K562 (cell line): Measurements from ENCODE around the gene CLC. TPM values are rescaled to one million over a fixed set of nuclear protein-coding genes. Genes with fewer than 3 reads are reported as not detected.

Experiments used
- ATAC-seq: fragments of 200-7000 bp; cut with Tn5 transposase; 3 replicates; pipeline ENCODE4 v1.9.1; 2020; ENCODE audit warnings: moderate library complexity
- BruUV-seq: library from RNA; stranded (reverse); fragments of 400-500 nt; replicated peaks from 2 replicates; lab custom pipeline; 2021; lab: Mats Ljungman, UMichigan
- CTCF ChIA-PET: fragments of 300-600 bp; formaldehyde crosslinking; extraction: SDS; loops from one replicate; lab custom pipeline; 2021; ENCODE audit warnings: low intra/inter-chr PET ratio; lab: Yijun Ruan, JAX
- POLR2A ChIA-PET: fragments of 300-600, 350-650 bp; sonication (Branson Sonifier 250); formaldehyde crosslinking; extraction: SDS; loops from one replicate; lab custom pipeline; 2021; ENCODE audit warnings: antibody characterized with exemption, inconsistent platforms; lab: Yijun Ruan, JAX
- DNase-seq, 4 experiments: peaks; one replicate each; pipeline versions ENCODE4 v3.0.0 to v3.0.0-alpha.2; 2011 to 2018; ENCODE audit warnings: low spot score in 3 of 4, mixed read lengths in 3 of 4; ENCODE audit errors: extremely low read depth in 1 of 4
- FAIRE-seq: peaks from 2 replicates; lab custom pipeline; 2011; peaks lifted over from hg19 to GRCh38; lab: Jason Lieb, UNC
- H2AFZ ChIP-seq: 2 replicates; pipeline ENCODE4 v1.6.0; 2011; ENCODE audit warnings: low read depth, low read length, control low read depth, inconsistent platforms
- H3K27ac ChIP-seq: fragments of 200-600 bp; 3 replicates; pipeline ENCODE4 v1.8.0; 2011; ENCODE audit warnings: low read depth, mild to moderate bottlenecking, control low read depth, inconsistent platforms, low read length, moderate library complexity, mixed read lengths; ENCODE audit errors: extremely low read depth
- H3K27me3 ChIP-seq, 2 experiments: fragments of 300-600 bp in 1 of 2; 2 replicates in 1 of 2; 3 replicates in 1 of 2; pipeline versions ENCODE4 v1.6.0 to v1.8.0; 2011; ENCODE audit warnings: inconsistent platforms in 2 of 2, low read length in 2 of 2, mild to moderate bottlenecking in 1 of 2, mixed read lengths in 1 of 2, moderate library complexity in 1 of 2; ENCODE audit not compliant: control insufficient read depth in 2 of 2, insufficient read depth in 2 of 2
- H3K36me3 ChIP-seq: fragments of 300-600 bp; 3 replicates; pipeline ENCODE4 v1.8.0; 2011; ENCODE audit warnings: mild to moderate bottlenecking, low read length, inconsistent platforms; ENCODE audit not compliant: control insufficient read depth, insufficient read depth
- H3K4me1 ChIP-seq, 2 experiments: fragments of 200-600 bp in 1 of 2; replicated peaks in 1 of 2; 2 replicates in 1 of 2; 3 replicates in 1 of 2; pipeline versions ENCODE4 v1.5.1 to v1.8.0; 2011; ENCODE audit warnings: inconsistent platforms in 2 of 2, low read length in 2 of 2, mild to moderate bottlenecking in 1 of 2, mixed read lengths in 1 of 2, moderate library complexity in 1 of 2; ENCODE audit not compliant: control insufficient read depth in 2 of 2, insufficient read depth in 2 of 2
- H3K4me2 ChIP-seq: 2 replicates; pipeline ENCODE4 v1.6.1; 2011; ENCODE audit warnings: low read length, control low read depth, inconsistent platforms, mixed read lengths; ENCODE audit not compliant: insufficient read depth
- H3K4me3 ChIP-seq: fragments of 200-600 bp; sonication (generic), shearing (Covaris generic); 2 replicates; pipeline ENCODE4 v1.5.1; 2016; ENCODE audit warnings: control low read depth, inconsistent platforms
- H3K79me2 ChIP-seq: fragments of 200-600 bp; 3 replicates; pipeline ENCODE4 v1.8.0; 2011; ENCODE audit warnings: low read length, inconsistent platforms; ENCODE audit not compliant: control insufficient read depth, insufficient read depth
- H3K9ac ChIP-seq, 2 experiments: 2 replicates each; pipeline versions ENCODE4 v1.6.0 to v1.6.1; 2011; ENCODE audit warnings: low read depth in 2 of 2, low read length in 2 of 2, control low read depth in 1 of 2, inconsistent platforms in 1 of 2, mild to moderate bottlenecking in 1 of 2, mixed read lengths in 1 of 2; ENCODE audit not compliant: insufficient read depth in 1 of 2
- H3K9me1 ChIP-seq: one replicate; pipeline ENCODE4 v1.6.0; 2011; ENCODE audit warnings: inconsistent platforms, mild to moderate bottlenecking, low read length, moderate library complexity; ENCODE audit not compliant: control insufficient read depth, insufficient read depth
- H3K9me3 ChIP-seq: replicated peaks from 2 replicates; pipeline ENCODE4 v1.5.1; 2011; ENCODE audit warnings: low read depth, low read length, inconsistent platforms; ENCODE audit not compliant: control insufficient read depth, insufficient read depth
- H4K20me1 ChIP-seq: replicated peaks from 2 replicates; pipeline ENCODE4 v1.6.1; 2011; ENCODE audit warnings: low read length, inconsistent platforms, mixed read lengths; ENCODE audit not compliant: control insufficient read depth, insufficient read depth
- HSF4 ChIP-seq: fragments of 250-450 bp; sonication (Bioruptor Pico); IDR thresholded peaks from 2 replicates; pipeline ENCODE4 v2.1.2; 2022; ENCODE audit warnings: mild to moderate bottlenecking, moderate library complexity, borderline replicate concordance
- MEF2D ChIP-seq: conservative IDR thresholded peaks from 2 replicates; pipeline ENCODE4 v1.6.1; 2016; ENCODE audit warnings: low read depth, missing genetic modification characterization, missing compliant biosample characterization
- NR2C2 ChIP-seq, 2 experiments: fragments of 200-800 bp in 1 of 2; sonication (Bioruptor generic) in 1 of 2; sonication (generic) in 1 of 2; formaldehyde crosslinking in 1 of 2; IDR thresholded peaks; 2 replicates each; pipeline versions ENCODE4 v1.6.1 to v1.8.0; 2016 to 2022; ENCODE audit warnings: mild to moderate bottlenecking in 1 of 2, missing compliant biosample characterization in 1 of 2, missing genetic modification characterization in 1 of 2, missing genetic modification reagents in 1 of 2
- NR2F6 ChIP-seq: fragments of 450-650 bp; formaldehyde crosslinking; IDR thresholded peaks from 2 replicates; pipeline ENCODE4 v1.4.0; 2020; ENCODE audit warnings: mild to moderate bottlenecking
- POLR2G ChIP-seq: fragments of 200-400 bp; formaldehyde crosslinking; IDR thresholded peaks from 2 replicates; pipeline ENCODE4 v1.6.1; 2017; ENCODE audit warnings: low read depth, mild to moderate bottlenecking, antibody characterized with exemption, low read length, moderate library complexity
- RBM15 ChIP-seq: fragments of 200-400 bp; formaldehyde crosslinking; IDR thresholded peaks from 2 replicates; pipeline ENCODE4 v1.6.1; 2018; ENCODE audit warnings: mild to moderate bottlenecking, low read length, moderate library complexity; ENCODE audit not compliant: insufficient read depth
- RBM22 ChIP-seq: fragments of 200-400 bp; formaldehyde crosslinking; IDR thresholded peaks from 2 replicates; pipeline ENCODE4 v1.6.1; 2018; ENCODE audit warnings: low read length, low read depth; ENCODE audit not compliant: poor library complexity, severe bottlenecking
- RBM25 ChIP-seq: fragments of 200-400 bp; formaldehyde crosslinking; IDR thresholded peaks from 2 replicates; pipeline ENCODE4 v1.6.1; 2018; ENCODE audit warnings: low read length, low read depth, moderate library complexity; ENCODE audit not compliant: severe bottlenecking
- SLC30A9 ChIP-seq: fragments of 250-450 bp; sonication (Bioruptor Pico); IDR thresholded peaks from 2 replicates; pipeline ENCODE4 v1.8.0; 2022; ENCODE audit warnings: mild to moderate bottlenecking, moderate library complexity
- U2AF1 ChIP-seq: fragments of 200-400 bp; formaldehyde crosslinking; optimal IDR thresholded peaks from 2 replicates; pipeline ENCODE3; 2017; ENCODE audit warnings: mild to moderate bottlenecking, low read depth, low read length, moderate library complexity
- ZNF586 ChIP-seq: fragments of 450-650 bp; formaldehyde crosslinking; conservative IDR thresholded peaks from 2 replicates; pipeline ENCODE4 v1.4.0; 2020; ENCODE audit warnings: mild to moderate bottlenecking, moderate library complexity
- in situ Hi-C: fragments of 300-500 bp; cut with MboI; formaldehyde crosslinking; loops from 4 replicates; pipeline ENCODE4 v1.15.0; 2018; ENCODE audit warnings: inconsistent platforms, mixed read lengths
- intact Hi-C: fragments of 100-400 bp; cut with micrococcal nuclease; formaldehyde crosslinking; loops from 2 replicates; pipeline ENCODE4 v1.14.2; 2022
- polyA plus RNA-seq, 8 experiments: library from polyadenylated mRNA; depleted of rRNA in 4 of 8; stranded (reverse) in 5 of 8; unstranded in 3 of 8; fragments of >200 nt; fragmentation: Nextera tagmentation in 2 of 8; fragmentation: Illumina TruSeq in 1 of 8; extraction: Ambion mirVana in 2 of 8; extraction: Trizol in 1 of 8; gene quantifications; 2 replicates each; pipeline versions ENCODE4 v1.2.1 to v1.2.3, GENCODE V29; 2011 to 2014; ENCODE audit warnings: inconsistent platforms in 1 of 8, missing spikeins in 1 of 8
- total RNA-seq, 7 experiments: library from RNA; depleted of rRNA in 6 of 7; stranded (reverse); fragments of >200 nt in 6 of 7; fragmentation: Illumina TruSeq in 2 of 7; extraction: Trizol in 2 of 7; gene quantifications; 2 replicates each; pipeline versions ENCODE4 v1.2.1 to v1.2.3, GENCODE V29; 2011 to 2021; ENCODE audit warnings: low replicate concordance in 1 of 7
- TF ChIP-seq, protein P1 (sequence below): IDR thresholded peaks from 3 replicates; pipeline ENCODE4 v1.6.1; 2011; ENCODE audit warnings: borderline replicate concordance, mild to moderate bottlenecking, moderate library complexity; ENCODE audit not compliant: insufficient read length; ENCODE audit errors: extremely low read depth
- TF ChIP-seq, protein P2 (sequence below): IDR thresholded peaks from 2 replicates; pipeline ENCODE4 v1.6.1; 2014; ENCODE audit warnings: antibody characterized with exemption
- TF ChIP-seq, protein P3 (sequence below): sonication (generic); formaldehyde crosslinking; IDR thresholded peaks from 2 replicates; pipeline ENCODE4 v1.8.0; 2022; ENCODE audit warnings: missing genetic modification reagents, mild to moderate bottlenecking, borderline replicate concordance

The CLC gene
- total and polyA plus RNA-seq, 9 of the 15 experiments (the other 6 are each of a cell fraction or from before 2014, with no cell fraction given) = 0.44 to 1.1 (median 0.67) TPM; not detected in 3

GRCh38 chr19:39701291-39701690, 36.5 kb downstream of the CLC start (continued):
- TF ChIP-seq RBM22 (no peak), RBM25 (no peak), ZNF586 (CRISPR knock-in tag) (no peak)

GRCh38 chr19:39698535-39698934, 39.3 kb downstream of the CLC start:
- H3K79me2 ChIP-seq = no peaks in the 10 kb centered on the region
- no peak overlapping the region for H3K4me2 ChIP-seq
- no peak overlapping the region for H3K4me3 ChIP-seq
- no TSS peak for BruUV-seq
- intact Hi-C loops (no loop called here), in situ Hi-C loops (no loop called here)
- no peaks in the 10 kb centered on the region for H3K9me1 ChIP-seq
- no peak for ATAC-seq
- H3K9me3 ChIP-seq = no peaks in the 10 kb centered on the region
- no peaks in the 10 kb centered on the region; a peak in 2 of 5 replicates for H3K27me3 ChIP-seq
- no peak overlapping the region for H3K27ac ChIP-seq
- H3K9ac ChIP-seq = no peak overlapping the region
- no peaks in the 10 kb centered on the region for H4K20me1 ChIP-seq
- DNase-seq = no peak
- no peak for FAIRE-seq
- H3K36me3 ChIP-seq = no peaks in the 10 kb centered on the region
- ChIA-PET CTCF (no interaction called here), POLR2A (no interaction called here)
- no peak overlapping the region for H2AFZ ChIP-seq
- no peaks in the 10 kb centered on the region for H3K4me1 ChIP-seq
- TF ChIP-seq NR2F6 (CRISPR knock-in tag) (no peak), POLR2G (no peak), MEF2D (tag) (no peak), SLC30A9 (no peak), HSF4 (no peak), NR2C2 (CRISPR knock-in tag; IDR thresholded peaks at IDR 0.05) (no peak), NR2C2 (tag; IDR thresholded peaks at IDR 0.05) (no peak), U2AF1 (no peak), RBM15 (no peak)
- TF ChIP-seq, protein P1, sequence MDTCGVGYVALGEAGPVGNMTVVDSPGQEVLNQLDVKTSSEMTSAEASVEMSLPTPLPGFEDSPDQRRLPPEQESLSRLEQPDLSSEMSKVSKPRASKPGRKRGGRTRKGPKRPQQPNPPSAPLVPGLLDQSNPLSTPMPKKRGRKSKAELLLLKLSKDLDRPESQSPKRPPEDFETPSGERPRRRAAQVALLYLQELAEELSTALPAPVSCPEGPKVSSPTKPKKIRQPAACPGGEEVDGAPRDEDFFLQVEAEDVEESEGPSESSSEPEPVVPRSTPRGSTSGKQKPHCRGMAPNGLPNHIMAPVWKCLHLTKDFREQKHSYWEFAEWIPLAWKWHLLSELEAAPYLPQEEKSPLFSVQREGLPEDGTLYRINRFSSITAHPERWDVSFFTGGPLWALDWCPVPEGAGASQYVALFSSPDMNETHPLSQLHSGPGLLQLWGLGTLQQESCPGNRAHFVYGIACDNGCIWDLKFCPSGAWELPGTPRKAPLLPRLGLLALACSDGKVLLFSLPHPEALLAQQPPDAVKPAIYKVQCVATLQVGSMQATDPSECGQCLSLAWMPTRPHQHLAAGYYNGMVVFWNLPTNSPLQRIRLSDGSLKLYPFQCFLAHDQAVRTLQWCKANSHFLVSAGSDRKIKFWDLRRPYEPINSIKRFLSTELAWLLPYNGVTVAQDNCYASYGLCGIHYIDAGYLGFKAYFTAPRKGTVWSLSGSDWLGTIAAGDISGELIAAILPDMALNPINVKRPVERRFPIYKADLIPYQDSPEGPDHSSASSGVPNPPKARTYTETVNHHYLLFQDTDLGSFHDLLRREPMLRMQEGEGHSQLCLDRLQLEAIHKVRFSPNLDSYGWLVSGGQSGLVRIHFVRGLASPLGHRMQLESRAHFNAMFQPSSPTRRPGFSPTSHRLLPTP = no peak
- TF ChIP-seq, protein P2, sequence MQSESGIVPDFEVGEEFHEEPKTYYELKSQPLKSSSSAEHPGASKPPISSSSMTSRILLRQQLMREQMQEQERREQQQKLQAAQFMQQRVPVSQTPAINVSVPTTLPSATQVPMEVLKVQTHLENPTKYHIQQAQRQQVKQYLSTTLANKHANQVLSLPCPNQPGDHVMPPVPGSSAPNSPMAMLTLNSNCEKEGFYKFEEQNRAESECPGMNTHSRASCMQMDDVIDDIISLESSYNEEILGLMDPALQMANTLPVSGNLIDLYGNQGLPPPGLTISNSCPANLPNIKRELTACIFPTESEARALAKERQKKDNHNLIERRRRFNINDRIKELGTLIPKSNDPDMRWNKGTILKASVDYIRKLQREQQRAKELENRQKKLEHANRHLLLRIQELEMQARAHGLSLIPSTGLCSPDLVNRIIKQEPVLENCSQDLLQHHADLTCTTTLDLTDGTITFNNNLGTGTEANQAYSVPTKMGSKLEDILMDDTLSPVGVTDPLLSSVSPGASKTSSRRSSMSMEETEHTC = no peak
- TF ChIP-seq, protein P3, sequence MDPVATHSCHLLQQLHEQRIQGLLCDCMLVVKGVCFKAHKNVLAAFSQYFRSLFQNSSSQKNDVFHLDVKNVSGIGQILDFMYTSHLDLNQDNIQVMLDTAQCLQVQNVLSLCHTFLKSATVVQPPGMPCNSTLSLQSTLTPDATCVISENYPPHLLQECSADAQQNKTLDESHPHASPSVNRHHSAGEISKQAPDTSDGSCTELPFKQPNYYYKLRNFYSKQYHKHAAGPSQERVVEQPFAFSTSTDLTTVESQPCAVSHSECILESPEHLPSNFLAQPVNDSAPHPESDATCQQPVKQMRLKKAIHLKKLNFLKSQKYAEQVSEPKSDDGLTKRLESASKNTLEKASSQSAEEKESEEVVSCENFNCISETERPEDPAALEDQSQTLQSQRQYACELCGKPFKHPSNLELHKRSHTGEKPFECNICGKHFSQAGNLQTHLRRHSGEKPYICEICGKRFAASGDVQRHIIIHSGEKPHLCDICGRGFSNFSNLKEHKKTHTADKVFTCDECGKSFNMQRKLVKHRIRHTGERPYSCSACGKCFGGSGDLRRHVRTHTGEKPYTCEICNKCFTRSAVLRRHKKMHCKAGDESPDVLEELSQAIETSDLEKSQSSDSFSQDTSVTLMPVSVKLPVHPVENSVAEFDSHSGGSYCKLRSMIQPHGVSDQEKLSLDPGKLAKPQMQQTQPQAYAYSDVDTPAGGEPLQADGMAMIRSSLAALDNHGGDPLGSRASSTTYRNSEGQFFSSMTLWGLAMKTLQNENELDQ = no peak
